H1 (cell line): ENCODE results near the gene CNTN3.

Experiments
- CTCF ChIP-seq, 3 experiments: IDR thresholded peaks; 1 replicate in 2 of 3; 2 replicates in 1 of 3; pipeline versions ENCODE4 v1.5.1 to v1.6.1; 2011; ENCODE audit warnings: low read length in 3 of 3, mild to moderate bottlenecking in 3 of 3, inconsistent platforms in 2 of 3, low read depth in 1 of 3, moderate library complexity in 1 of 3; ENCODE audit not compliant: insufficient read depth in 1 of 3; ENCODE audit errors: control extremely low read depth in 1 of 3
- KDM1A ChIP-seq: fragments of 200-600, 300-600 bp; sonication (generic); IDR thresholded peaks from 2 replicates; pipeline ENCODE4 v1.7.1; 2016; ENCODE audit warnings: mild to moderate bottlenecking, low read length, borderline replicate concordance
- KDM5A ChIP-seq: fragments of 200-600 bp; IDR thresholded peaks from 2 replicates; pipeline ENCODE4 v1.7.1; 2012; ENCODE audit warnings: mild to moderate bottlenecking, low read length, inconsistent platforms, mixed read lengths
- MAFK ChIP-seq: IDR thresholded peaks from 2 replicates; pipeline ENCODE4 v1.6.1; 2012; ENCODE audit warnings: low read depth, mild to moderate bottlenecking, improper control_type of control experiment, low read length
- NRF1 ChIP-seq: IDR thresholded peaks from 2 replicates; pipeline ENCODE4 v1.6.1; 2011; ENCODE audit warnings: mild to moderate bottlenecking, low read depth, low read length, improper control_type of control experiment
- POLR2A ChIP-seq, 2 experiments: IDR thresholded peaks; 1 replicate in 1 of 2; 2 replicates in 1 of 2; pipeline ENCODE4 v1.6.1; 2011; ENCODE audit warnings: low read depth in 2 of 2, low read length in 2 of 2, mild to moderate bottlenecking in 2 of 2; ENCODE audit errors: control extremely low read depth in 1 of 2
- POLR2AphosphoS5 ChIP-seq: IDR thresholded peaks from 2 replicates; pipeline ENCODE4 v1.6.1; 2011; ENCODE audit warnings: low read depth, low read length
- RBBP5 ChIP-seq: IDR thresholded peaks from 2 replicates; pipeline ENCODE4 v1.7.1; 2012; ENCODE audit warnings: low read depth, mild to moderate bottlenecking, inconsistent platforms, low read length, moderate library complexity, borderline replicate concordance
- RFX5 ChIP-seq: IDR thresholded peaks from 2 replicates; pipeline ENCODE4 v1.6.1; 2011; ENCODE audit warnings: low read depth, low read length, improper control_type of control experiment, borderline replicate concordance
- SUZ12 ChIP-seq: fragments of 200-600 bp; sonication (generic); IDR thresholded peaks from 2 replicates; pipeline ENCODE4 v1.6.1; 2012; ENCODE audit warnings: mild to moderate bottlenecking, inconsistent platforms, low read length, moderate library complexity, mixed read lengths
- TBP ChIP-seq: IDR thresholded peaks from 2 replicates; pipeline ENCODE4 v1.6.1; 2011; ENCODE audit warnings: low read depth, low read length, improper control_type of control experiment
- TCF12 ChIP-seq: IDR thresholded peaks from 2 replicates; pipeline ENCODE4 v1.6.1; 2011; ENCODE audit warnings: low read depth, mild to moderate bottlenecking, low read length
- USF2 ChIP-seq: IDR thresholded peaks from 2 replicates; pipeline ENCODE4 v1.6.1; 2011; ENCODE audit warnings: low read length, improper control_type of control experiment
- YY1 ChIP-seq: IDR thresholded peaks from 2 replicates; pipeline ENCODE4 v1.6.1; 2011; ENCODE audit warnings: low read depth, mild to moderate bottlenecking, low read length

GRCh38 chr3:74633021-74633420 lies 18.6 kb upstream of the CNTN3 start:
- TF ChIP-seq CTCF (IDR thresholded peaks at IDR 0.05; ENCODE audit: control extremely low read depth in 1 of 3, insufficient read depth in 1 of 3, low read depth in 1 of 3, low read length in 3 of 3), result no peak
- TF ChIP-seq YY1, result no peak
- no peak for TF ChIP-seq POLR2A (IDR thresholded peaks at IDR 0.05; ENCODE audit: control extremely low read depth in 1 of 2, low read depth in 2 of 2, low read length in 2 of 2)
- TF ChIP-seq KDM5A, result no peak
- no peak for TF ChIP-seq SUZ12
- TF ChIP-seq USF2, result no peak
- no peak for TF ChIP-seq RBBP5
- no peak for TF ChIP-seq TCF12
- no peak for TF ChIP-seq MAFK
- no peak for TF ChIP-seq TBP
- no peak for TF ChIP-seq NRF1
- no peak for TF ChIP-seq POLR2AphosphoS5
- TF ChIP-seq RFX5, result no peak
- no peak for TF ChIP-seq KDM1A
